B cell (primary cell): ENCODE results near the gene ZBTB21.

ENCODE experiments used
- EZH2 ChIP-seq: IDR thresholded peaks from 2 replicates; pipeline ENCODE4 v1.6.1; 2012; ENCODE audit warnings: borderline replicate concordance, low read depth, mild to moderate bottlenecking, moderate library complexity, low read length; ENCODE audit not compliant: insufficient read depth, poor library complexity, severe bottlenecking
- TF ChIP-seq, protein P1 (sequence below): fragments of 200-600 bp; IDR thresholded peaks from one replicate; pipeline ENCODE4 v1.8.0; 2022; ENCODE audit warnings: antibody characterized with exemption, mild to moderate bottlenecking

DNA sequence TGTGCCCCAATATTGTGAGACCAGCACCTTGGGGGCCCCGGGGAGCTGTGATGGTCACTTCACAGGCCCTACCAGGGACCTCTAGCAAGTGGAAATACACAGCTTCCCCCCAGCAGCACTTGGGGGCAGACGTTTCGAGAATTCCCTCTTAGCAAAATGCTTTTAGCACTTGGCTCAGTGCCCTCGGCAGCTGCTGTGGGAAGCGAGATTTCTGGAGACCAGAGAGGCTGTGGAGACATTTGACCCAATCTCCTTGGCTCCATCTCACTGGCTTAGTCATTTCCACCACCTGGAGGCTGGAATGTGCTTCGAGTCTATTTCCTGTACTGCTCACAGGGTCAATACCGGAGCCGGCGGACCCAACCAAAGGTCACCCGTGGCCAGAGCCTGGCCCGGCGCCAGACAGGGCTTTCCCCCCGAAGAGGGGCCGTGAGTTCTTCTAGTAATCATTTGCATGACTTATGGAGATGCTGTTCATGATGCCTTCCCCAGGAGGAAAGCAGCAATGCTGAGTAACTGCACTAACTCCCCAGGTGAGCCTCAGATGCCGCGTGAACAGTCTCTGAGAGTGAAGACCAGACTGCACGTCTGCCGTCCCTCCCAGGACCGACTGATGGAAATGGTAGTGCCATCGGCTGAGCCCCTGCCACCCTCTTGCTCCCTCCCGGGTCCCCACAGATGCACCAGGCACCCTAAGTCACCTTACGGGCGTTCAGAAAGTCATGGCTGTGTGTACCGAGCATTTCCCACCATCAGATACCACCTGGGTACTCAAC is 52.0 kb downstream of the ZBTB21 start:
- TF ChIP-seq EZH2, result no peak
- TF ChIP-seq, protein P1, sequence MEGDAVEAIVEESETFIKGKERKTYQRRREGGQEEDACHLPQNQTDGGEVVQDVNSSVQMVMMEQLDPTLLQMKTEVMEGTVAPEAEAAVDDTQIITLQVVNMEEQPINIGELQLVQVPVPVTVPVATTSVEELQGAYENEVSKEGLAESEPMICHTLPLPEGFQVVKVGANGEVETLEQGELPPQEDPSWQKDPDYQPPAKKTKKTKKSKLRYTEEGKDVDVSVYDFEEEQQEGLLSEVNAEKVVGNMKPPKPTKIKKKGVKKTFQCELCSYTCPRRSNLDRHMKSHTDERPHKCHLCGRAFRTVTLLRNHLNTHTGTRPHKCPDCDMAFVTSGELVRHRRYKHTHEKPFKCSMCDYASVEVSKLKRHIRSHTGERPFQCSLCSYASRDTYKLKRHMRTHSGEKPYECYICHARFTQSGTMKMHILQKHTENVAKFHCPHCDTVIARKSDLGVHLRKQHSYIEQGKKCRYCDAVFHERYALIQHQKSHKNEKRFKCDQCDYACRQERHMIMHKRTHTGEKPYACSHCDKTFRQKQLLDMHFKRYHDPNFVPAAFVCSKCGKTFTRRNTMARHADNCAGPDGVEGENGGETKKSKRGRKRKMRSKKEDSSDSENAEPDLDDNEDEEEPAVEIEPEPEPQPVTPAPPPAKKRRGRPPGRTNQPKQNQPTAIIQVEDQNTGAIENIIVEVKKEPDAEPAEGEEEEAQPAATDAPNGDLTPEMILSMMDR, result no peak
